ENCODE data around the gene ATP8B1.
"Not testable (repeated sequence)": the region's sequence is repeated elsewhere in the genome, so short reads cannot be mapped to it uniquely, and the experiment has no call there.

Gene ATP8B1

DNA sequence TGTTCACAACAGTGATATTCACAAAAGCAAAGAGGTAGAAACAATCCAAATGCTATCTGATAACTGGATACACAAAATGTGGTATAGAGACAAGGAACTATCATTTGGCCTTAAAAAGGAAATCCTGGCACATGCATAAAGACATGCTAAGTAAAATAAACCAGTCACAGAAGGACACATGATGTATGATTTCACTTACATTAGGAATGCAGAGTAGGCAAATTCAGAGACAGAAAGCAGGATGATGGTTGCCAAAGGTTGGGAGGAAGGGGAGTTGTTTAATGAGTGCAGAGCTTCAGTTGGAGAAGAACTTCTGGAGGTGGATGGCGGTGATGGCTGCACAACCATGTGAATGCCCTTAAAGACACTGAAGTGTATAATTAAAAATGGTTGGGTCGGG is 38.1 kb downstream of the ATP8B1 start:
- DNase-seq (ENCODE audit: low spot score) = no peak

DNA sequence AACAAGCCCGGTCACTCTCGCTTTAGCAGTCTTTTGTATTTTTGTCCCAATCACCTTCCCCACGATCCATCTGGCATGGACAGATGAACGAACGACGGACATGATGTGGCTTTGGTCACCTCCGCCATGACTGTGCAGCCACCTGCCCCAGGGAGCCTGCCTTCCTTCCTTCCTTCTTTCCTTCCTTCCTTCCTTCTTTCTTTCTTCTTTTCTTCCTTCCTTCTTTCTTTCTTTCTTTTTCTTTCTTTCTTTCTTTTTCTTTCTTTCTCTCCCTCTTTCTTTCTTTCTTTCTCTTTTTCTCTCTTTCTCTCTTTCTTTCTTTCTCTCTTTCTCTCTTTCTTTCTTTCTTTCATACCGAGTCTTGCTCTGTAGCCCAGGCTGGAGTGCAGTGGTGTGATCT is 39.0 kb downstream of the ATP8B1 start:
- no peak for DNase-seq (ENCODE audit: low spot score)

- DNase-seq (ENCODE audit: low spot score) = no peak
Observed at GRCh38 chr18:57762686-57763085, 40.4 kb downstream of the ATP8B1 start.

GRCh38 chr18:57759650-57760049 is 43.5 kb downstream of the ATP8B1 start:
- no peak for DNase-seq (ENCODE audit: low spot score)

DNA sequence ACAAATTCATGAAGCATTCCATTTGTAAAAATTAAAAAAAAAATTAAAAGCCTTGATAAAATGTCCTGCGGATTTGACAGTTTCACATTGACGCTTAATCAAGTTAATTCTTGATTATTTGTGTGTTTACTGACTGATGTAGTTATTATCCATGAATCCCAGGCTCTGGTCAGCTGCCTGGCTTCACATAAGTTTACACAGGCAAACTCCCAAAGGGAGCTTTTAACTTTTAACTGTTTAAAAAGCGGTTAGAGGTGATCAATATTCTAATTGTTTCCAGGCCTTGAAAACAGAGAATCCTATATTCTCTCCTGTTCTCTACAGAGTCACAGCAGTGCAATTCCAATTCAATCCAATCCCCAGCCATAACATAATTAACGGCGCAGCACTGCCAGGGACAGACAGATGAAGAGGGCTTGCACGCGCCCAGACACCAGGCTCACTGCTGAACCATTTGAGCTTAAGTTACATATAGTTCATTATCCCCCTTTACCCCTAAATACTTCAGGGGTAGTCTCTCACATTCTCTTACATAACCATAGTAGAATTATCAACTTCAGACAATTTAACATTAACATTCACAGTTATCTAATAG is 47.5 kb downstream of the ATP8B1 start:
- DNase-seq (ENCODE audit: low spot score) = no peak

GRCh38 chr18:57754577-57755338 is 48.4 kb downstream of the ATP8B1 start:
- no peak for DNase-seq (ENCODE audit: low spot score)

- no peak for DNase-seq (ENCODE audit: low spot score)
Observed at GRCh38 chr18:57753063-57753462, 50.1 kb downstream of the ATP8B1 start.

DNA sequence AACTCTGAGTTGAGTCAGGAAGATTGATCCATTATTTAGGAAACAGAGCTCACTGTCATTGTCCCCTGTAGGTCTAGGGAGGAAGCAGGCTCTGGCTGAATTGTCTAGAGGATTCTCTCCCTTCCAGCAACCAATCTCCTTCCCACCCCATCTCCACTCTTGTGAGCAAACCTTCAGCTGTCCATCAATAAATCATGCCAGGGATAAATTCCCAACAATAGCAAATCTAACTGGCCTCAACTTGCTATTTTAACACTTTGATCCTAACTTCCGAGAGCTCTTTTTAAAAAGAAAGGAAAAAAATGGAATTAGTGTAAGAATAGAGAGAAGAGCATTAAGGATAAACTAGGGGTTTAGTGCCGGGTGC is 53.5 kb downstream of the ATP8B1 start:
- DNase-seq (ENCODE audit: low spot score) = no peak

DNA sequence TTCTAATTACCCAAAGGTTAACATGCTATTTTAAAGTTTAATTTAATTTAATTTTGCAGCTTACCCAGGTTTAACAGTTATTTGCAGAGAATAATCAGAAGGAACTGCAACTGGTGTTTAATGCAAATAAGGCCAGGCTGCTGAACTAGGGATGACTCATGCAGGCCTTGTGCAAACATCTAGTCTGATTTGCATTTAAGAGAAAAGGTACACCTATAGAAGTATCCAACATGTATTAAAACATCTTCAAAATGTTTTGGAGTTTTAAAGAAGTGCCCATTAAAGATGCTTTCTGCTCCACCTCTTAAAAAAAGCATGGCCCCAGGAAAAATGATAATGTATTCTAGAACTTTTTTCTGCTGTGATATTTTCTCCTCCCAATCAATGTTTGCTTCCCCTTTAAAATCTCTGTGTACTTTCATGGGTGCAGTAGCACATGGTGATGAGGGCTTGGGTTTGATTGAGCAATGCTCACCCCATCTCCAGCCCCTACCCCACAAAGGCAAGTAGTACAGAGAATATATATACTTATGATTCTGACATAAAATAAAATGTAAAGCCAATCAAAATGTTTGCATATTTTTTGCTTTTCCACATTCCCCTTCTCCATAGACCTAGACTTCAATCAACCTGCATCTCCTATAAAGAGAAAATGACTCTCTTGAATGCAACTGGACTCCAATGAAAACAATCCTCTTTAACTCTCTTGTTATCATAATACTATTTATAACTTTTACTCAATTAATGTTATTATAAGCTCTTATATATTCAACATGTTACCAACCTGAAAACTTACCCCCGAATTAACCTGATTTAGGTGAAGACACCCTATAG is 54.1 kb downstream of the ATP8B1 start:
- DNase-seq (ENCODE audit: low spot score) = peak; percentile 29

- DNase-seq (ENCODE audit: low spot score) = no peak
Observed at GRCh38 chr18:57747809-57748680, 55.1 kb downstream of the ATP8B1 start.

GRCh38 chr18:57744211-57744694 is 58.9 kb downstream of the ATP8B1 start:
- DNase-seq (ENCODE audit: low spot score) = no peak

DNA sequence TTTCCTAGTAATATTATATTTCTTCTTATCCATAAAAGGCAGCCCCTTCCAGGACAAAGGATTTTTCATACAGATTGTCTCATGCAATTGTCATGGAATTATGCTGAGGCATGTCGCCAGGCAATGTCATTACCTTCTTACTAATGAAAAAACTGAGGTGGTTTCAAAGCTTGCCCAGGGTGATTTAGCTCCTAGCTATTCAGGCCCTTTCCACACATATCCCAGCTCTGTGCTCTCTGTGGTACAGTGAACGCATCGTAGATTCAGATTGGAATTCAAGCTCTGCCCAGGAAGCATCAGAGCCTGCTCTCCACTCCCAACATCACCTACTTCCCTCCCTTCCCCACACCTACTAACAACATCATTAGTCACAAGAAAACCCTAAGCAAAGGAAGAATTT is 60.1 kb downstream of the ATP8B1 start:
- DNase-seq (ENCODE audit: low spot score) = no peak

DNA sequence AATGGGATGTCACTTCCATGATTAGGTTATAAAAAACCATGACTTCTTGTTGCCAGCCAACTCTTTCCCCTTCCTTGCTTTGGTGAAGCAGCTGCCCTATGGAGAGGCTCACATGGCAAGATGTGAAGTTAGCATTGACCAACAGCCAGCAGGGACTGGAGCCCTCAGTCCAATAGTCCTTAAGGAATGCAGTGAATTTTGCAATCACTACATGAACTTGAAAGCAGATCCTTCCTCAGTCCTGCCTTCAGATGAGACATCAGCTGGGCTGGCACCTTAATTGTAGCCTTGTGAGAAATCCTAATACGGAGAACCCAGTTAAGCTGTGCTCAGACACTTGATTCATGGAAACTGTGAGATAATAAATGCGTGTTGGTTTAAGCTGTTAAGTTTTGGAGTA is 61.8 kb downstream of the ATP8B1 start:
- DNase-seq (ENCODE audit: low spot score) = no peak

- DNase-seq (ENCODE audit: low spot score) = no peak
Observed at GRCh38 chr18:57738078-57738477, 65.0 kb downstream of the ATP8B1 start.

GRCh38 chr18:57737400-57738060 is 65.6 kb downstream of the ATP8B1 start:
- DNase-seq (ENCODE audit: low spot score) = peak; percentile 41

- DNase-seq (ENCODE audit: low spot score) = not testable (repeated sequence)
Observed at GRCh38 chr18:57735042-57735441, 68.1 kb downstream of the ATP8B1 start.

GRCh38 chr18:57733861-57734260 is 69.3 kb downstream of the ATP8B1 start:
- DNase-seq (ENCODE audit: low spot score) = no peak

DNA sequence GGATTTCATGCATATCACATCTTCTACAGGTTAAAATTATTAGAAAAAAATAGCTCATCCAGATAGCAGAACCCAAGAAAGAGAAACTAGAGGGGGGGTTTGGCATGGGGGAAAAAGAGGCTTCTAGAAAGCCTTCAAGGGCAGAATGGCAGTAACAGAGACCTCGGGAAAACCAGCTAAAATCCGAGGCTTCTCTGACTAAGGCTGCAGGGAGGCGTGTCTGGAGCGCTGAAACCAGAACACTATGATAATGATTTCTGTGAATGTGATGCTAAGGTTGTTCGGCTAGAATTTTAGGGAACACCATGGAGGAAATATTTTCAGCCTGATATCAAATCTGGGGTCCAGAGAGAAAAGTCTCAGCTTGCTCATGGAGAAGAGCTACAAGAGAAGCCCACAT is 73.0 kb downstream of the ATP8B1 start:
- DNase-seq (ENCODE audit: low spot score) = no peak

DNA sequence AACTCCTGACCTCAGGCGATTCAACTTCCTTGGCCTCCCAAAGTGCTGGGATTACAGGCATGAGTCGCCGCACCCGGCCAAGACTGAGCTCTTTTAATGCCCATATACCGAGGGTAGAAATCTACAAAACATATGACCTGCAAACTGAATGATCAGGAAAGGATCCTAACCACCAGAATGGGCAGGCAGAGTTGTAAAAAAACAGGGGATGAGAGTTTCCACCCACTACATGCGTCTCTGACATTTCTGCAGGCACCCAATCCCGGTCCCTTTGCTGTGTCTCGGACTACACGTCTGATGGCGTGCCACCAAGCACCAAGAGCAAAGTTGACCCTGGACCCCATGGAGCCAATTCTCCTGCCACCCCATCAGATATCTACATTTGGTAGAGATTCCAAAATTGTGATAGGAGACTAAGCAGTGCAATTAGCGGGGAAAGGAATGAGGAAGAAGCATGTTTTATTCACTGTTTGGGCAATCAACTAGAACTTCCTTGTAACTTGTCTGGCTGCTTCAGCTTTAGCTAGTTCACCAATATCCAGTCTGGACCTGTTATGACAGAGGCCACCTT is 74.1 kb downstream of the ATP8B1 start:
- no peak for DNase-seq (ENCODE audit: low spot score)

DNA sequence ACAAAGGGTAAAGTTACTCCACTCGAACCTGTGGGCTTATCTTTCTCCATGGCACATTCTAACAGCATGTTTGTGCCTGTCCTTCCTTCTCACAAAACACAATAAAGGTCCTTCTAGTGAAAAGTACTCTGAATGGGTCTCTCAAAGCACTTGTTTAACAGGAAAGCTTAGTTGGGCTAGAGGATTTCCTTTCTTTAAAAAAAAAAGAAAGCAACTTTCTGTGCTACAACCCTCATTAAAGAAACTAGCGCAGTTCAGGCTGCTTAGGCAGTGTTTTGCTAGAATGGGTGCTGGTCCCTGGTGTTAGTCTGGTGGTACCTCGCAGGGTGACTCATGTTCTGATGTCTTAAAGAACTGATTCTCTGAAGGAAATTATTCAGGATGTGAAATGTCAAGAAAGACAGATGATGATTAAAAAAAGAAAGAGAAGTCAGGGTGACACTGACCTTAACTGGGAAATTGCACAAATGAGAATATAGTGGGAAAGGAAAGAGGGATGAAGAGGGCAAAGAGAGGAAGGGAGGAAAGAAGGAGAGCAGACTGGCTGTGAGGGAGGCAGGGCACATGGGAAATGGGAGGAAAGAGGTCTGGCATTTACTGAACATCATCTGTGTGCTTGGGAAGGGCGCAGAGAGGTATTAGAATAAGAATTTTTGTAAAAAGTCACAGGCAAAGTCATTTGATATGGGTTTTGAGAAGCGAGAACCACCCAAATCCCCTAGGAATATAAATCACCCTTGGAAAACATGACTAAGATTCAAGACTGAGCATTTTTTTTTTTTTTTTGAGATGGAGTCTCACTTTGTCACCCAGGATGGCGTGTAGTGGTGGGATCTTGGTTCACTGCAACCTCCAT is 74.9 kb downstream of the ATP8B1 start:
- no peak for DNase-seq (ENCODE audit: low spot score)

All from HuH-7 (cell line).